Measurements from ENCODE around the gene NR6A1. TPM values are rescaled to one million over a fixed set of nuclear protein-coding genes. Genes with fewer than 3 reads are reported as not detected.
A peak's percentile ranks its signal among the peaks of the same experiment; 100 is the strongest.

NR6A1 gene
- total RNA-seq, 1 experiment from 2014 or later, result 99.3 TPM

DNA sequence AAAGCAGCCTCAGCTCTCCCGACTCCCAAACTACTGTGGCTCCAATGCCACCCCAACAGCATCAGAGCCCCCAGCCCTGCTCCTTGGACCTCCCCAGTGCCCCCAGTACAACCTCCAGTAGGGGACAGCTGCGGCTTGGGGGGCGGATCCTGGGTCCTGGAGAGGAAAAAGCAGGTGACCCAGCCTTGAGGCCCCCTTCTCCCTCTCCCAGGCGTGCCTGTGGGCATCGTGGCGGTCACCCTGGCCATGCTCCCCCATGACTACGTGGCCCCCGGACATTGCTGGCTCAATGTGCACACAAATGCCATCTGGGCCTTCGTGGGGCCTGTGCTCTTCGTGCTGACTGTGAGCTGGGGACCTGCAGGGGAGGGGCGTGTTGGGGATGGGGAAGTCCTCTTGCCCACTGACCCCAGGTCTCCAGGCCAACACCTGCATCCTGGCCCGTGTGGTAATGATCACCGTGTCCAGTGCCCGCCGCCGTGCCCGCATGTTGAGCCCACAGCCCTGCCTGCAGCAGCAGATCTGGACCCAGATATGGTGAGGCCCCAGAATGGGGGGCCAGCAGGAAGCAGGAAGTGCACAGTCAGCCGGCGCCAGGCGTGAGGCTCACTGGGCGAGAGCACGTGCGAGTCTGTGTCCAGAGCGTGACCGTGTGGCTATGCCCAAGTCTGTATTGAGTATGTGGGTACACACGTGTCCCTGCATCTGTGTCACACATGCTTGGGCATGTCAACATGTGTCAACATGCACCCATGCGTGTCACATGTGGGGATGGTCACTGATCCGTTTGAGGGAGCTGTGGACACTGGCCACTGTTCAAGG is 301.9 kb downstream of the NR6A1 start:
- peaks cover 5% of the 10 kb centered on the region for H3K27me3 Mint-ChIP-seq (ENCODE audit: low read depth)
- WGBS (ENCODE audit: extremely low coverage, insufficient read length, low lambda C conversion rate), result no CpG with 5 or more reads among the region's 28 CpGs

More for the DNA sequence above, 301.9 kb downstream of the NR6A1 start:
- no peak overlapping the region for H2AFZ ChIP-seq (ENCODE audit: low read length)
- H2BK5ac ChIP-seq (ENCODE audit: insufficient read length, low read length), result no peak overlapping the region
- H3K4me2 ChIP-seq (ENCODE audit: insufficient read depth, insufficient read length, low read length), result no peak overlapping the region
- no peaks in the 10 kb centered on the region for H3K79me1 ChIP-seq (ENCODE audit: insufficient read depth, low read depth, low read length, poor library complexity, severe bottlenecking)
- no peak overlapping the region for H3K56ac ChIP-seq (ENCODE audit: insufficient read length, low read depth, low read length)
- no peak overlapping the region for H3K18ac ChIP-seq (ENCODE audit: insufficient read length, low read depth, low read length)
- H3K79me2 ChIP-seq (ENCODE audit: insufficient read depth, low read length), result no peaks in the 10 kb centered on the region
- no peak overlapping the region for H2BK15ac ChIP-seq (ENCODE audit: low read depth, low read length)
- no peak overlapping the region for H2BK12ac ChIP-seq (ENCODE audit: insufficient read length, low read depth, low read length)
- H3K23ac ChIP-seq (ENCODE audit: insufficient read length, low read depth, low read length), result no peak overlapping the region
- no peak overlapping the region for H3K4ac ChIP-seq (ENCODE audit: low read depth, low read length)
- H3K27me3 ChIP-seq (ENCODE audit: insufficient read depth, low read length), result no peaks in the 10 kb centered on the region
- no peak overlapping the region for H4K8ac ChIP-seq (replicated peaks; ENCODE audit: insufficient read length, low read depth, low read length)
- no peak overlapping the region for H3K14ac ChIP-seq (ENCODE audit: insufficient read depth, low read length)
- H3K9me3 ChIP-seq (ENCODE audit: control insufficient read depth, low read depth, low read length), result no peaks in the 10 kb centered on the region
- H3K27ac ChIP-seq (ENCODE audit: insufficient read length, low read depth, low read length), result no peak overlapping the region
- no peaks in the 10 kb centered on the region for H3K23me2 ChIP-seq (ENCODE audit: insufficient read length, low read depth, low read length, poor library complexity, severe bottlenecking)
- no peak overlapping the region for H3K4me3 Mint-ChIP-seq
- no peak overlapping the region for H2AK5ac ChIP-seq (ENCODE audit: insufficient read length, low read length)
- no peak overlapping the region for H2BK120ac ChIP-seq (ENCODE audit: low read depth, low read length, poor library complexity, severe bottlenecking)
- TF ChIP-seq, protein P1, sequence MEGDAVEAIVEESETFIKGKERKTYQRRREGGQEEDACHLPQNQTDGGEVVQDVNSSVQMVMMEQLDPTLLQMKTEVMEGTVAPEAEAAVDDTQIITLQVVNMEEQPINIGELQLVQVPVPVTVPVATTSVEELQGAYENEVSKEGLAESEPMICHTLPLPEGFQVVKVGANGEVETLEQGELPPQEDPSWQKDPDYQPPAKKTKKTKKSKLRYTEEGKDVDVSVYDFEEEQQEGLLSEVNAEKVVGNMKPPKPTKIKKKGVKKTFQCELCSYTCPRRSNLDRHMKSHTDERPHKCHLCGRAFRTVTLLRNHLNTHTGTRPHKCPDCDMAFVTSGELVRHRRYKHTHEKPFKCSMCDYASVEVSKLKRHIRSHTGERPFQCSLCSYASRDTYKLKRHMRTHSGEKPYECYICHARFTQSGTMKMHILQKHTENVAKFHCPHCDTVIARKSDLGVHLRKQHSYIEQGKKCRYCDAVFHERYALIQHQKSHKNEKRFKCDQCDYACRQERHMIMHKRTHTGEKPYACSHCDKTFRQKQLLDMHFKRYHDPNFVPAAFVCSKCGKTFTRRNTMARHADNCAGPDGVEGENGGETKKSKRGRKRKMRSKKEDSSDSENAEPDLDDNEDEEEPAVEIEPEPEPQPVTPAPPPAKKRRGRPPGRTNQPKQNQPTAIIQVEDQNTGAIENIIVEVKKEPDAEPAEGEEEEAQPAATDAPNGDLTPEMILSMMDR (conservative IDR thresholded peaks at IDR 0.05), result no peak
- no peak overlapping the region for H4K5ac ChIP-seq (ENCODE audit: insufficient read length, low read depth, low read length)
- no peak for DNase-seq
- no peak overlapping the region for H2BK20ac ChIP-seq (ENCODE audit: low read depth, low read length, poor library complexity, severe bottlenecking)
- no peaks in the 10 kb centered on the region for H3K9me3 Mint-ChIP-seq
- H3K4me1 Mint-ChIP-seq, result 0 out of 4 replicates have a peak, but pooled peaks cover 0 to 1% of the 10 kb centered on the region in 2 experiments
- H3K27ac Mint-ChIP-seq, result peak overlapping the region in 1 of 3 experiments; percentile 83; a peak in 1 of 7 replicates
- no peak overlapping the region for H4K91ac ChIP-seq (ENCODE audit: insufficient read length, low read depth, low read length)
- H3K9ac ChIP-seq (ENCODE audit: extremely low read depth, insufficient read length, low read length), result no peak overlapping the region
- H3K4me1 ChIP-seq (ENCODE audit: insufficient read depth, low read length), result no peaks in the 10 kb centered on the region
- no peaks in the 10 kb centered on the region for H4K20me1 ChIP-seq (ENCODE audit: control insufficient read depth, insufficient read depth, insufficient read length)
- no peaks in the 10 kb centered on the region for H3K36me3 Mint-ChIP-seq (ENCODE audit: insufficient read depth in 1 of 3, low read depth in 3 of 3)
- H3T11ph ChIP-seq (ENCODE audit: low read length), result no peak overlapping the region

Data from H9 (cell line).